HepG2 (cell line): ENCODE results near the gene ZC3H7B. TPM values are rescaled to one million over a fixed set of nuclear protein-coding genes. Genes with fewer than 3 reads are reported as not detected.

ENCODE experiments used
- ARNT2 ChIP-seq: sonication (generic); formaldehyde crosslinking; IDR thresholded peaks from 2 replicates; pipeline ENCODE4 v1.8.0; 2022; ENCODE audit warnings: mild to moderate bottlenecking, low read depth, missing genetic modification reagents, moderate library complexity
- CBX5 ChIP-seq: sonication (generic); formaldehyde crosslinking; IDR thresholded peaks from 2 replicates; pipeline ENCODE4 v1.4.0; 2020; ENCODE audit warnings: missing genetic modification reagents, borderline replicate concordance
- CEBPZ ChIP-seq: IDR thresholded peaks from 2 replicates; pipeline ENCODE4 v1.6.1; 2012; ENCODE audit warnings: low read length, improper control_type of control experiment
- MED1 ChIP-seq: sonication (generic); formaldehyde crosslinking; IDR thresholded peaks from 2 replicates; pipeline ENCODE4 v1.4.0; 2020; ENCODE audit warnings: missing genetic modification reagents
- MEF2D ChIP-seq: sonication (generic); formaldehyde crosslinking; IDR thresholded peaks from 2 replicates; pipeline ENCODE4 v1.5.1; 2020; ENCODE audit warnings: mild to moderate bottlenecking, missing genetic modification reagents
- NFYB ChIP-seq: sonication (generic); formaldehyde crosslinking; IDR thresholded peaks from 2 replicates; pipeline ENCODE4 v1.4.0; 2020; ENCODE audit warnings: missing genetic modification reagents
- SALL1 ChIP-seq: sonication (generic); formaldehyde crosslinking; IDR thresholded peaks from 2 replicates; pipeline ENCODE4 v1.8.0; 2022; ENCODE audit warnings: mild to moderate bottlenecking, missing genetic modification reagents
- SOX6 ChIP-seq, 2 experiments: fragments of 450-650 bp in 1 of 2; sonication (generic) in 1 of 2; formaldehyde crosslinking in 1 of 2; IDR thresholded peaks; 2 replicates each; pipeline versions ENCODE4 v1.4.0 to v1.6.1; 2017 to 2020; ENCODE audit warnings: antibody characterized with exemption in 1 of 2, mild to moderate bottlenecking in 1 of 2, missing genetic modification reagents in 1 of 2
- SP1 ChIP-seq, 2 experiments: fragments of 450-650 bp in 1 of 2; sonication (generic) in 1 of 2; formaldehyde crosslinking in 1 of 2; IDR thresholded peaks; 2 replicates each; pipeline versions ENCODE4 v1.4.0 to v1.6.1; 2016 to 2020; ENCODE audit warnings: missing genetic modification reagents in 1 of 2
- SRF ChIP-seq: IDR thresholded peaks from 2 replicates; pipeline ENCODE4 v1.6.1; 2011; ENCODE audit warnings: mild to moderate bottlenecking, low read depth, low read length, moderate library complexity
- TBX2 ChIP-seq: sonication (generic); formaldehyde crosslinking; IDR thresholded peaks from 2 replicates; pipeline ENCODE4 v1.5.0; 2020; ENCODE audit warnings: missing genetic modification reagents, mild to moderate bottlenecking, borderline replicate concordance
- TBX3 ChIP-seq: fragments of 450-650 bp; IDR thresholded peaks from 2 replicates; pipeline ENCODE4 v1.6.1; 2017; ENCODE audit warnings: antibody characterized with exemption, mild to moderate bottlenecking, inconsistent platforms, borderline replicate concordance
- ZBTB20 ChIP-seq: sonication (generic); formaldehyde crosslinking; IDR thresholded peaks from 2 replicates; pipeline ENCODE4 v1.8.1; 2023; ENCODE audit warnings: missing genetic modification reagents, low read depth, mild to moderate bottlenecking, borderline replicate concordance
- ZFP91 ChIP-seq: sonication (generic); formaldehyde crosslinking; IDR thresholded peaks from 2 replicates; pipeline ENCODE4 v1.9.0; 2022; ENCODE audit warnings: missing genetic modification reagents, mild to moderate bottlenecking, borderline replicate concordance
- ZNF142 ChIP-seq: sonication (generic); formaldehyde crosslinking; IDR thresholded peaks from 2 replicates; pipeline ENCODE4 v1.4.0; 2020; ENCODE audit warnings: missing genetic modification reagents
- ZNF225 ChIP-seq: sonication (generic); formaldehyde crosslinking; IDR thresholded peaks from 2 replicates; pipeline ENCODE4 v1.4.0; 2020; ENCODE audit warnings: mild to moderate bottlenecking, missing genetic modification reagents
- ZNF709 ChIP-seq: sonication (generic); formaldehyde crosslinking; IDR thresholded peaks from 2 replicates; pipeline ENCODE4 v1.5.0; 2020; ENCODE audit warnings: mild to moderate bottlenecking, missing genetic modification reagents
- ZNF768 ChIP-seq: sonication (generic); formaldehyde crosslinking; IDR thresholded peaks from 2 replicates; pipeline ENCODE4 v1.4.0; 2020; ENCODE audit warnings: missing genetic modification reagents
- ZNF792 ChIP-seq: IDR thresholded peaks from 2 replicates; pipeline ENCODE4 v1.6.1; 2016
- polyA plus RNA-seq, 8 experiments: library from polyadenylated mRNA; depleted of rRNA in 3 of 8; stranded (reverse) in 7 of 8; unstranded in 1 of 8; fragments of >200 nt; fragmentation: Illumina TruSeq in 4 of 8; extraction: Trizol in 4 of 8; gene quantifications; 2 replicates each; pipeline versions ENCODE4 v1.2.1 to v1.2.3, GENCODE V29; 2011 to 2016; ENCODE audit warnings: low read depth in 4 of 8, missing spikeins in 1 of 8, mixed read lengths in 1 of 8; ENCODE audit not compliant: insufficient read depth in 1 of 8
- total RNA-seq, 5 experiments: library from RNA; depleted of rRNA; stranded (reverse); fragments of >200 nt; fragmentation: Illumina TruSeq; extraction: Trizol; gene quantifications; 2 replicates each; pipeline ENCODE4 v1.2.3, GENCODE V29; 2016; ENCODE audit warnings: low read depth in 1 of 5

Gene ZC3H7B
- total and polyA plus RNA-seq, 2 of the 13 experiments (the other 11 are each of a cell fraction or from before 2014, with no cell fraction given), result 26.4 to 37.2 TPM

GRCh38 chr22:41308544-41308947, 7.2 kb downstream of the ZC3H7B start (continued):
- TF ChIP-seq CBX5 (peak; percentile 50; the same call in 1 of the 2 replicates), SRF (no peak), ZNF142 (CRISPR knock-in tag) (peak; percentile 45; the same call in 1 of the 2 replicates), ZNF709 (CRISPR knock-in tag) (peak; percentile 89), SP1 (IDR thresholded peaks at IDR 0.05) (no peak), SP1 (CRISPR knock-in tag; IDR thresholded peaks at IDR 0.05) (no peak), SOX6 (IDR thresholded peaks at IDR 0.05) (no peak), SOX6 (CRISPR knock-in tag; IDR thresholded peaks at IDR 0.05) (peak; percentile 66), ZFP91 (peak; percentile 70), MED1 (CRISPR knock-in tag) (peak; percentile 87), TBX2 (CRISPR knock-in tag) (peak; percentile 69; the same call in 1 of the 2 replicates), NFYB (CRISPR knock-in tag) (peak; percentile 55; the same call in 1 of the 2 replicates), ZBTB20 (peak; percentile 59; the same call in 1 of the 2 replicates), ZNF792 (CRISPR knock-in tag) (peak; percentile 39; the same call in 1 of the 2 replicates), ZNF768 (CRISPR knock-in tag) (no peak), CEBPZ (no peak), SALL1 (CRISPR knock-in tag) (peak; percentile 93), MEF2D (CRISPR knock-in tag) (peak; percentile 73), ARNT2 (CRISPR knock-in tag) (peak; percentile 58; the same call in 1 of the 2 replicates), TBX3 (peak; percentile 60; the same call in 1 of the 2 replicates), ZNF225 (peak; percentile 50; the same call in 1 of the 2 replicates)
